ENCODE data around the gene LRCH2. TPM values are rescaled to one million over a fixed set of nuclear protein-coding genes. Genes with fewer than 3 reads are reported as not detected.
"Not testable (repeated sequence)": the region's sequence is repeated elsewhere in the genome, so short reads cannot be mapped to it uniquely, and the experiment has no call there.

LRCH2 gene
- total RNA-seq, 1 donor from 2014 or later = 16.9 TPM

GRCh38 chrX:115229337-115230003 lies 4.4 kb downstream of the LRCH2 start:
- no peak overlapping the region for H3K4me3 Mint-ChIP-seq (ENCODE audit: low read depth)
- H3K27me3 Mint-ChIP-seq = no peaks in the 10 kb centered on the region
- H3K36me3 Mint-ChIP-seq (ENCODE audit: insufficient read depth) = no peaks in the 10 kb centered on the region
- H3K27ac Mint-ChIP-seq = no peak overlapping the region
- DNase-seq (ENCODE audit: low spot score, unreplicated experiment) = no peak
- no peak for TF ChIP-seq CTCF (IDR thresholded peaks at IDR 0.05; ENCODE audit: unreplicated experiment)
- H3K4me1 Mint-ChIP-seq (ENCODE audit: low read depth) = peaks cover 45% of the 10 kb centered on the region
- no peaks in the 10 kb centered on the region for H3K9me3 Mint-ChIP-seq (ENCODE audit: low read depth)

- DNase-seq (ENCODE audit: low spot score, unreplicated experiment) = no peak
- Mint-ChIP-seq H3K27ac (no peak overlapping the region), H3K27me3 (no peaks in the 10 kb centered on the region), H3K4me3 (ENCODE audit: low read depth) (no peak overlapping the region), H3K36me3 (ENCODE audit: insufficient read depth) (peaks cover 7% of the 10 kb centered on the region), H3K4me1 (ENCODE audit: low read depth) (peaks cover 40% of the 10 kb centered on the region), H3K9me3 (ENCODE audit: low read depth) (no peaks in the 10 kb centered on the region)
- TF ChIP-seq CTCF (IDR thresholded peaks at IDR 0.05; ENCODE audit: unreplicated experiment) = peak; percentile 66
These were observed 7.0 kb downstream of the LRCH2 start for GRCh38 chrX:115226929-115227328.

- Mint-ChIP-seq H3K36me3 (ENCODE audit: insufficient read depth) (peaks cover 14% of the 10 kb centered on the region), H3K4me1 (ENCODE audit: low read depth) (peaks cover 13% of the 10 kb centered on the region)
- H3K27ac Mint-ChIP-seq; H3K4me3 Mint-ChIP-seq (ENCODE audit: low read depth); H3K27me3 Mint-ChIP-seq; H3K9me3 Mint-ChIP-seq (ENCODE audit: low read depth); DNase-seq (ENCODE audit: low spot score, unreplicated experiment): not testable (repeated sequence)
These were observed 16.6 kb downstream of the LRCH2 start for GRCh38 chrX:115217346-115217745.

- H3K36me3 Mint-ChIP-seq (ENCODE audit: insufficient read depth) = peaks cover 23% of the 10 kb centered on the region
- peaks cover 5% of the 10 kb centered on the region for H3K4me1 Mint-ChIP-seq (ENCODE audit: low read depth)
- H3K4me3 Mint-ChIP-seq (ENCODE audit: low read depth) = no peak overlapping the region
- no peak for DNase-seq (ENCODE audit: low spot score, unreplicated experiment)
- TF ChIP-seq CTCF (IDR thresholded peaks at IDR 0.05; ENCODE audit: unreplicated experiment) = no peak
- peaks cover 8% of the 10 kb centered on the region for H3K9me3 Mint-ChIP-seq (ENCODE audit: low read depth)
- no peak overlapping the region for H3K27ac Mint-ChIP-seq
- H3K27me3 Mint-ChIP-seq = no peaks in the 10 kb centered on the region
These were observed 19.3 kb downstream of the LRCH2 start for GRCh38 chrX:115214605-115215004.

GRCh38 chrX:115214151-115214550 lies 19.7 kb downstream of the LRCH2 start:
- H3K4me1 Mint-ChIP-seq (ENCODE audit: low read depth) = peaks cover 5% of the 10 kb centered on the region
- no peaks in the 10 kb centered on the region for H3K27me3 Mint-ChIP-seq
- peaks cover 24% of the 10 kb centered on the region for H3K36me3 Mint-ChIP-seq (ENCODE audit: insufficient read depth)
- peaks cover 8% of the 10 kb centered on the region for H3K9me3 Mint-ChIP-seq (ENCODE audit: low read depth)
- H3K4me3 Mint-ChIP-seq (ENCODE audit: low read depth) = no peak overlapping the region
- no peak for TF ChIP-seq CTCF (IDR thresholded peaks at IDR 0.05; ENCODE audit: unreplicated experiment)
- H3K27ac Mint-ChIP-seq = no peak overlapping the region
- DNase-seq (ENCODE audit: low spot score, unreplicated experiment) = no peak

DNA sequence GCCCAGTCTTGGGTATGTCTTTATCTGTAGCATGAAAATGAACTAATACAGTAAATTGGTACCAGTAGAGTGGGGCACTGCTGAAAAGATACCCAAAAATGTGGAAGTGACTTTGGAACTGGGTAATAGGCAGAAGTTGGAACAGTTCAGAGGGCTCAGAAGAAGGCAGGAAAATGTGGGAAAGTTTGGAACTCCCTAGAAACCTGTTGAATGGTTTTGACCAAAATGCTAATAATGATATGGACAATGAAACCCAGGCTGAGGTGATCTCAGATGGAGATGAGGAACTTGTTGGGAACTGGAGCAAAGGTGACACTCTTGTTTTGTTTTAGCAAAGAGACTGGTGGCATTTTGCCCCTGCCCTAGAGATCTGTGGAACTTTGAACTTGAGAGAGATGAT lies 24.3 kb downstream of the LRCH2 start:
- H3K27me3 Mint-ChIP-seq; H3K27ac Mint-ChIP-seq; H3K4me3 Mint-ChIP-seq (ENCODE audit: low read depth); H3K4me1 Mint-ChIP-seq (ENCODE audit: low read depth); DNase-seq (ENCODE audit: low spot score, unreplicated experiment): not testable (repeated sequence)
- peaks cover 23% of the 10 kb centered on the region for H3K9me3 Mint-ChIP-seq (ENCODE audit: low read depth)
- peaks cover 27% of the 10 kb centered on the region for H3K36me3 Mint-ChIP-seq (ENCODE audit: insufficient read depth)

Data from progenitor cell of endocrine pancreas (in vitro differentiated cells).